ENCODE results near the gene IYD. TPM values are rescaled to one million over a fixed set of nuclear protein-coding genes. Genes with fewer than 3 reads are reported as not detected.

The IYD gene
- total and polyA plus RNA-seq, 9 of the 15 experiments (the other 6 are each of a cell fraction or from before 2014, with no cell fraction given): not detected

DNA sequence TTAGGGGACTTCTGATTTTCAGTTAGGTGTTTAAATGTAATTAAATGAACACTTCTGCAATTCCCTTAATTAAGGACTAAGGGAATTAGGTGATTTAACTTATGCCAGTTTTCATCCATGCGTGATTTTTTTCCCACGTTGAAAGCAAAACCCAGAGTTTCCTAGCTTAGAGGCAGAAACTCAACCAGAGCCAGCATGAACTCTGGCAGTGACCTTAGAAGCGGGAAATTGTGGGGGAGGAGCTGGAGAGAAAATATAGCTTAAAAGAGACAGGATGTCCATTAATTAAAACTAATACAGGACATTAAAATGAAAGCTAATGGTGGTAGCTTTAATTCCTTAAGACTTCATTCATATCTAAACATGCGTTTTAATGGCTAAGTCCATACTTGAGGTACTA is 41.6 kb downstream of the IYD start (continued):
- no peak for TF ChIP-seq RBM39 (optimal IDR thresholded peaks at IDR 0.05; ENCODE audit: low read depth, low read length)

DNA sequence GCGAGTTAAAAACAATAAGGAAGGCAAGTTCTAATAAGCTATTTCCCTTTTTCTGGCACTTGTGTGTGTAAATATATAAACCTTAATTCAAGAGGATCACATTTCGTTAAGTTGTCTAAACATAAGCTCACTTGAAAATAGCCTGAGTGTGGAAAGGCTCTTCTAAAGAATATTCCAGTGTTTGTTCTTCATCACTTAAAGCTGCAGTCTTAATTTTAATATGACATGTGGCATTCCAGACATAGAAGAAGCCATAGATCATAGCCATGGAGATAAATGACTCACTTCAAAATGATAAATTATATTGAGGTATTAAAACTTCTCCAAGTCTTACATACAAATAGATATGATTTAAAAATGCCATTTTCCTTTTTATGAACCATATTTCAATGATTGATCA is 42.1 kb downstream of the IYD start:
- WGBS (ENCODE audit: insufficient coverage, low coverage, missing lambda C conversion rate): 2% methylated on average over 2 of the region's 2 CpGs
- Histone ChIP-seq H3K9me1 (ENCODE audit: control insufficient read depth, insufficient read depth, low read length) (no peaks in the 10 kb centered on the region), H3K27ac (ENCODE audit: extremely low read depth, low read depth, low read length) (no peak overlapping the region), H3K9ac (ENCODE audit: insufficient read depth in 1 of 2, low read depth in 2 of 2, low read length in 2 of 2) (no peak overlapping the region), H3K36me3 (ENCODE audit: control insufficient read depth, insufficient read depth, low read length) (no peaks in the 10 kb centered on the region), H3K4me3 (no peak overlapping the region), H3K9me3 (replicated peaks; ENCODE audit: control insufficient read depth, insufficient read depth, low read depth, low read length) (no peaks in the 10 kb centered on the region), H2AFZ (ENCODE audit: low read depth, low read length) (no peak overlapping the region), H3K4me1 (replicated peaks in 1 of 2; ENCODE audit: control insufficient read depth in 2 of 2, insufficient read depth in 2 of 2, low read length in 2 of 2) (no peaks in the 10 kb centered on the region), H3K79me2 (ENCODE audit: control insufficient read depth, insufficient read depth, low read length) (no peaks in the 10 kb centered on the region), H3K4me2 (ENCODE audit: insufficient read depth, low read length) (no peak overlapping the region), H3K27me3 (ENCODE audit: control insufficient read depth in 2 of 2, insufficient read depth in 2 of 2, low read length in 2 of 2) (peaks cover 16 to 23% of the 10 kb centered on the region in 2 experiments; a peak in 4 of 5 replicates), H4K20me1 (replicated peaks; ENCODE audit: control insufficient read depth, insufficient read depth, low read length) (no peaks in the 10 kb centered on the region)
- in situ Hi-C loops (cut with MboI) (no loop called here), intact Hi-C loops (cut with micrococcal nuclease) (no loop called here)
- ChIA-PET CTCF (ENCODE audit: low intra/inter-chr PET ratio) (no interaction called here), POLR2A (interaction anchor here (1.2 to 1.5 kb wide), 2 partner anchors 17 to 391 kb away, joined by 3 to 5 read pairs; no protein-coding TSS in a partner anchor)
- ATAC-seq (no peak), FAIRE-seq (peak; percentile 35), DNase-seq (ENCODE audit: extremely low read depth in 1 of 4, low spot score in 3 of 4) (no peak)
- TF ChIP-seq ZNF740 (CRISPR knock-in tag; IDR thresholded peaks at IDR 0.05) (no peak), ZNF740 (tag; IDR thresholded peaks at IDR 0.05) (no peak), HNRNPL (IDR thresholded peaks at IDR 0.05; ENCODE audit: low read depth, low read length) (no peak), CREM (IDR thresholded peaks at IDR 0.05; ENCODE audit: low read depth) (no peak)
- BruUV-seq (replicated peaks): no TSS peak

Measured in K562 (cell line).